ENCODE results near the gene BPIFB1.

DNA sequence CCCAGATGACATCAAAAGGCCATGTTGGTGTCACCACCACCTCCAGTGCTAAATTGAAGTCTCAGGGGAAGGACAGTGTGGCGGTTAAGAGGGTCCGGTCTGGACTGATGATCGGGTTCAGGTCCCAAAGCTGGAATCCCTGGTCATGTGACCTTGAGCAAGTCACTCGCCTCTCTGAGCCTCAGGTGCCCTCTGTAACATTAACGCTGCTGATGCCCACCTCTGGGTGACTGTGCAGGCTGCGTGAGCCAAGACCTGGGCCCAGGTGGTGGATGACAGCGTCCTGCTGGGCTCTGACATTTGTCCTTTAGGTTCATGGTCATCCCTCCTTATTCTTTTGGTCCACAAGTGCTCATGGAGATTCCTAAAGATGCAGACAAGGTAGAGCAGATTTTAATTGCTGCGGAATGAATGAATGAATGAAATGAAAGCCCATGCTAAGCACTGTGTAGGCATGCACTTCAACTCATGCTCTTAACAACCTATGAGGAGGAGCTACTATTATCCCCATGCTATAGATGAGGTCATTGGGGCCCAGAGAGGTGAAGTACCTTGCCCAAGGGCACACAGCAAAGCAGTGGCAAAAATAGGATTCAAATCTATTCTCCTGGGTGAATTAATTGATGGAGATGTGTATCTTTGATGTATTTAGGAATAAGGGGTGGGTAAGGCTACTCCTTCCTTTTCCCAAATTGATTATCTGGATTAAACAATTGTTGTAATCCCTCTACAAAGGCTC lies 649 bp upstream of the BPIFB1 start:
- TF ChIP-seq, protein P1, sequence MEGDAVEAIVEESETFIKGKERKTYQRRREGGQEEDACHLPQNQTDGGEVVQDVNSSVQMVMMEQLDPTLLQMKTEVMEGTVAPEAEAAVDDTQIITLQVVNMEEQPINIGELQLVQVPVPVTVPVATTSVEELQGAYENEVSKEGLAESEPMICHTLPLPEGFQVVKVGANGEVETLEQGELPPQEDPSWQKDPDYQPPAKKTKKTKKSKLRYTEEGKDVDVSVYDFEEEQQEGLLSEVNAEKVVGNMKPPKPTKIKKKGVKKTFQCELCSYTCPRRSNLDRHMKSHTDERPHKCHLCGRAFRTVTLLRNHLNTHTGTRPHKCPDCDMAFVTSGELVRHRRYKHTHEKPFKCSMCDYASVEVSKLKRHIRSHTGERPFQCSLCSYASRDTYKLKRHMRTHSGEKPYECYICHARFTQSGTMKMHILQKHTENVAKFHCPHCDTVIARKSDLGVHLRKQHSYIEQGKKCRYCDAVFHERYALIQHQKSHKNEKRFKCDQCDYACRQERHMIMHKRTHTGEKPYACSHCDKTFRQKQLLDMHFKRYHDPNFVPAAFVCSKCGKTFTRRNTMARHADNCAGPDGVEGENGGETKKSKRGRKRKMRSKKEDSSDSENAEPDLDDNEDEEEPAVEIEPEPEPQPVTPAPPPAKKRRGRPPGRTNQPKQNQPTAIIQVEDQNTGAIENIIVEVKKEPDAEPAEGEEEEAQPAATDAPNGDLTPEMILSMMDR (IDR thresholded peaks at IDR 0.05): no peak
- TF ChIP-seq POLR2A (IDR thresholded peaks at IDR 0.05): no peak

Data from breast epithelium (tissue), 3 donors.